ENCODE data around the gene FOXK2. TPM values are rescaled to one million over a fixed set of nuclear protein-coding genes. Genes with fewer than 3 reads are reported as not detected.

FOXK2 gene
- total and polyA plus RNA-seq, 2 donors from 2014 or later = 13.5 to 37.9 TPM

GRCh38 chr17:82609655-82610054 is 90.1 kb downstream of the FOXK2 start:
- H3K27me3 ChIP-seq (ENCODE audit: control insufficient read depth, insufficient read depth, low read length) = no peaks in the 10 kb centered on the region
- H3K9me3 ChIP-seq (ENCODE audit: control insufficient read depth in 2 of 3, insufficient read depth in 1 of 3, low read length in 3 of 3) = no peaks in the 10 kb centered on the region
- H3K36me3 ChIP-seq (ENCODE audit: control insufficient read depth in 2 of 3, insufficient read depth in 3 of 3, low read length in 3 of 3) = peaks cover 0 to 13% (median 4%) of the 10 kb centered on the region in 3 donors
- no peak for TF ChIP-seq CTCF (IDR thresholded peaks at IDR 0.05; ENCODE audit: borderline replicate concordance, extremely low read depth, insufficient read depth)
- no peak for FAIRE-seq
- DNase-seq = no peak
- no peak overlapping the region for H3K4me3 ChIP-seq (ENCODE audit: low read length in 3 of 3)
- peaks cover 0 to 2% (median 0%) of the 10 kb centered on the region in 3 donors for H3K4me1 ChIP-seq (ENCODE audit: control insufficient read depth in 2 of 3, insufficient read depth in 2 of 3, low read depth in 1 of 3, low read length in 3 of 3)
- no peak overlapping the region for H3K27ac ChIP-seq (ENCODE audit: low read depth in 2 of 2, low read length in 2 of 2)
- intact Hi-C loops (cut with DNase I) = no loop called here
- no peak overlapping the region for H3K9ac ChIP-seq (ENCODE audit: low read length in 3 of 3)

GRCh38 chr17:82611140-82612058 is 91.9 kb downstream of the FOXK2 start:
- no peak overlapping the region for H3K9ac ChIP-seq (ENCODE audit: low read length in 3 of 3)
- no peak for TF ChIP-seq CTCF (IDR thresholded peaks at IDR 0.05; ENCODE audit: borderline replicate concordance, extremely low read depth, insufficient read depth)
- no peak overlapping the region for H3K27ac ChIP-seq (ENCODE audit: low read depth in 2 of 2, low read length in 2 of 2)
- FAIRE-seq (no peak), DNase-seq (peak in 2 of 5 donors; percentile 53 to 73)
- H3K4me1 ChIP-seq (ENCODE audit: control insufficient read depth in 2 of 3, insufficient read depth in 2 of 3, low read depth in 1 of 3, low read length in 3 of 3) = peaks cover 0 to 2% (median 0%) of the 10 kb centered on the region in 3 donors
- no peaks in the 10 kb centered on the region for H3K9me3 ChIP-seq (ENCODE audit: control insufficient read depth in 2 of 3, insufficient read depth in 1 of 3, low read length in 3 of 3)
- no peak overlapping the region for H3K4me3 ChIP-seq (ENCODE audit: low read length in 3 of 3)
- peaks cover 2 to 17% (median 14%) of the 10 kb centered on the region in 3 donors for H3K36me3 ChIP-seq (ENCODE audit: control insufficient read depth in 2 of 3, insufficient read depth in 3 of 3, low read length in 3 of 3)
- intact Hi-C loops (cut with DNase I) = no loop called here
- no peaks in the 10 kb centered on the region for H3K27me3 ChIP-seq (ENCODE audit: control insufficient read depth, insufficient read depth, low read length)

- Histone ChIP-seq H3K9ac (ENCODE audit: low read length in 3 of 3) (no peak overlapping the region), H3K4me1 (ENCODE audit: control insufficient read depth in 2 of 3, insufficient read depth in 2 of 3, low read depth in 1 of 3, low read length in 3 of 3) (peaks cover 0 to 2% (median 0%) of the 10 kb centered on the region in 3 donors), H3K36me3 (ENCODE audit: control insufficient read depth in 2 of 3, insufficient read depth in 3 of 3, low read length in 3 of 3) (peaks cover 2 to 23% (median 23%) of the 10 kb centered on the region in 3 donors), H3K9me3 (ENCODE audit: control insufficient read depth in 2 of 3, insufficient read depth in 1 of 3, low read length in 3 of 3) (no peaks in the 10 kb centered on the region), H3K27ac (ENCODE audit: low read depth in 2 of 2, low read length in 2 of 2) (no peak overlapping the region), H3K4me3 (ENCODE audit: low read length in 3 of 3) (no peak overlapping the region), H3K27me3 (ENCODE audit: control insufficient read depth, insufficient read depth, low read length) (no peaks in the 10 kb centered on the region)
- no peak for TF ChIP-seq CTCF (IDR thresholded peaks at IDR 0.05; ENCODE audit: borderline replicate concordance, extremely low read depth, insufficient read depth)
- FAIRE-seq (no peak), DNase-seq (peak in 4 of 5 donors; percentile 55 to 66 (median 61))
- intact Hi-C loops (cut with DNase I) = no loop called here
These were observed 94.0 kb downstream of the FOXK2 start for GRCh38 chr17:82613283-82614094.
